GM23338 (cell line): Measurements from ENCODE around the gene WDR49. TPM values are rescaled to one million over a fixed set of nuclear protein-coding genes. Genes with fewer than 3 reads are reported as not detected.

Experiments used
- ATAC-seq: fragments of 200-7000 bp; cut with Tn5 transposase; 3 replicates; pipeline ENCODE4 v1.9.1; 2020
- DNase-seq: peaks from one replicate; pipeline ENCODE4 v3.0.0-alpha.2; 2015; ENCODE audit warnings: low spot score
- H2AFZ ChIP-seq: fragments of 200-600 bp; sonication (generic); 2 replicates; pipeline ENCODE4 v1.8.0; 2016; ENCODE audit warnings: antibody characterized with exemption, mild to moderate bottlenecking, moderate library complexity
- H3F3A ChIP-seq: fragments of 200-600 bp; sonication (generic); replicated peaks from 2 replicates; pipeline ENCODE4 v1.8.0; 2017; ENCODE audit warnings: antibody characterized with exemption, mixed run types, low read depth
- H3K27ac ChIP-seq: fragments of 200-600 bp; sonication (generic); 2 replicates; pipeline ENCODE4 v1.6.1; 2016; ENCODE audit warnings: low read depth
- H3K27me3 ChIP-seq: fragments of 200-600 bp; sonication (generic); 2 replicates; pipeline ENCODE4 v1.8.0; 2016; ENCODE audit warnings: mild to moderate bottlenecking, mixed run types, moderate library complexity; ENCODE audit not compliant: insufficient read depth
- H3K36me3 ChIP-seq: fragments of 200-600 bp; sonication (generic); 2 replicates; pipeline ENCODE4 v1.8.0; 2016; ENCODE audit warnings: mild to moderate bottlenecking; ENCODE audit not compliant: insufficient read depth
- H3K4me1 ChIP-seq: fragments of 200-600 bp; sonication (generic); 2 replicates; pipeline ENCODE4 v1.8.0; 2016; ENCODE audit warnings: mild to moderate bottlenecking, moderate library complexity; ENCODE audit not compliant: insufficient read depth
- H3K4me2 ChIP-seq: fragments of 200-600 bp; sonication (generic); 2 replicates; pipeline ENCODE4 v1.7.1; 2017; ENCODE audit warnings: mixed run types
- H3K4me3 ChIP-seq: fragments of 200-600 bp; sonication (generic); 2 replicates; pipeline ENCODE4 v1.6.1; 2016; ENCODE audit warnings: mixed run types
- H3K79me2 ChIP-seq: fragments of 200-600 bp; sonication (generic); replicated peaks from 2 replicates; pipeline ENCODE4 v1.8.0; 2017; ENCODE audit warnings: mild to moderate bottlenecking; ENCODE audit not compliant: insufficient read depth
- H3K9me2 ChIP-seq: fragments of 200-600 bp; sonication (generic); 2 replicates; pipeline ENCODE4 v1.8.0; 2017; ENCODE audit not compliant: insufficient read depth
- H4K20me1 ChIP-seq: fragments of 200-600 bp; sonication (generic); replicated peaks from 2 replicates; pipeline ENCODE4 v1.8.0; 2017; ENCODE audit warnings: mild to moderate bottlenecking; ENCODE audit not compliant: insufficient read depth
- H3K27ac Mint-ChIP-seq: 2 replicates; pipeline ENCODE4 v1.8.0; 2020; ENCODE audit warnings: inconsistent platforms, mild to moderate bottlenecking, moderate library complexity, mixed read lengths
- H3K27me3 Mint-ChIP-seq: 3 replicates; pipeline ENCODE4 v1.8.0; 2022; ENCODE audit warnings: low read depth, mild to moderate bottlenecking, moderate library complexity, mixed read lengths, inconsistent platforms; ENCODE audit not compliant: insufficient read depth, poor library complexity
- H3K36me3 Mint-ChIP-seq: 3 replicates; pipeline ENCODE4 v1.8.0; 2021; ENCODE audit warnings: low read depth, mild to moderate bottlenecking, inconsistent platforms, moderate library complexity, mixed read lengths
- H3K4me1 Mint-ChIP-seq: 3 replicates; pipeline ENCODE4 v1.8.0; 2020; ENCODE audit warnings: mild to moderate bottlenecking, inconsistent platforms, mixed read lengths
- H3K4me3 Mint-ChIP-seq: 3 replicates; pipeline ENCODE4 v1.8.0; 2021; ENCODE audit warnings: moderate library complexity, mild to moderate bottlenecking, inconsistent platforms, mixed read lengths
- H3K9me3 Mint-ChIP-seq: 3 replicates; pipeline ENCODE4 v1.8.0; 2020; ENCODE audit warnings: moderate library complexity, mild to moderate bottlenecking, inconsistent platforms, mixed read lengths
- CREB1 ChIP-seq: fragments of 250-450 bp; sonication (Bioruptor Pico); IDR thresholded peaks from 2 replicates; pipeline ENCODE4 v1.5.0; 2020; ENCODE audit warnings: low read depth, mild to moderate bottlenecking, moderate library complexity
- EZH2 ChIP-seq: fragments of 200-600 bp; sonication (generic); IDR thresholded peaks from one replicate; pipeline ENCODE4 v1.8.0; 2017; ENCODE audit warnings: antibody characterized with exemption, mild to moderate bottlenecking, low read depth; ENCODE audit not compliant: unreplicated experiment
- EZH2phosphoT487 ChIP-seq: fragments of 200-600 bp; sonication (generic); IDR thresholded peaks from one replicate; pipeline ENCODE4 v1.8.1; 2018; ENCODE audit warnings: antibody characterized with exemption; ENCODE audit not compliant: unreplicated experiment
- JUNB ChIP-seq: IDR thresholded peaks from one replicate; pipeline ENCODE4 v1.6.1; 2016; ENCODE audit warnings: antibody characterized with exemption; ENCODE audit not compliant: unreplicated experiment
- NANOG ChIP-seq: IDR thresholded peaks from 2 replicates; pipeline ENCODE4 v1.6.1; 2016; ENCODE audit warnings: antibody characterized with exemption, borderline replicate concordance
- POLR2AphosphoS5 ChIP-seq: IDR thresholded peaks from 2 replicates; pipeline ENCODE4 v1.6.1; 2016; ENCODE audit warnings: antibody characterized with exemption, low read depth
- STAT1 ChIP-seq: IDR thresholded peaks from one replicate; pipeline ENCODE4 v1.6.1; 2016; ENCODE audit warnings: antibody characterized with exemption; ENCODE audit not compliant: unreplicated experiment
- ZNF114 ChIP-seq: fragments of 250-450 bp; sonication (Bioruptor Pico); IDR thresholded peaks from 2 replicates; pipeline ENCODE4 v1.5.0; 2020; ENCODE audit warnings: mild to moderate bottlenecking, moderate library complexity
- ZNF331 ChIP-seq: fragments of 250-450 bp; sonication (Bioruptor Pico); IDR thresholded peaks from 2 replicates; pipeline ENCODE4 v1.5.0; 2020; ENCODE audit warnings: low read depth, mild to moderate bottlenecking, moderate library complexity
- polyA plus RNA-seq: library from polyadenylated mRNA; unstranded; fragments of >200 nt; fragmentation: Nextera tagmentation; extraction: Ambion mirVana; gene quantifications from 2 replicates; pipeline ENCODE4 v1.2.1, GENCODE V29; 2016
- total RNA-seq: library from RNA; depleted of rRNA; stranded (reverse); fragments of >200 nt; shearing (Covaris generic); gene quantifications from 2 replicates; pipeline ENCODE4 v1.2.3, GENCODE V29; 2014
- TF ChIP-seq, protein P1 (sequence below): IDR thresholded peaks from 2 replicates; pipeline ENCODE4 v1.6.1; 2016; ENCODE audit warnings: antibody characterized with exemption
- TF ChIP-seq, protein P2 (sequence below), 2 experiments: fragments of 200-600 bp in 1 of 2; sonication (generic) in 1 of 2; conservative IDR thresholded peaks; 2 replicates each; pipeline versions ENCODE4 v1.5.1 to v1.6.1; 2016 to 2017; ENCODE audit warnings: antibody characterized with exemption in 2 of 2, low read depth in 2 of 2, mild to moderate bottlenecking in 2 of 2, moderate library complexity in 1 of 2
- TF ChIP-seq, protein P3 (sequence below): IDR thresholded peaks from one replicate; pipeline ENCODE4 v1.6.1; 2018; ENCODE audit warnings: antibody characterized with exemption; ENCODE audit not compliant: unreplicated experiment

Gene WDR49
- total and polyA plus RNA-seq, 2 experiments from 2014 or later: 1.4 to 1.9 TPM

DNA sequence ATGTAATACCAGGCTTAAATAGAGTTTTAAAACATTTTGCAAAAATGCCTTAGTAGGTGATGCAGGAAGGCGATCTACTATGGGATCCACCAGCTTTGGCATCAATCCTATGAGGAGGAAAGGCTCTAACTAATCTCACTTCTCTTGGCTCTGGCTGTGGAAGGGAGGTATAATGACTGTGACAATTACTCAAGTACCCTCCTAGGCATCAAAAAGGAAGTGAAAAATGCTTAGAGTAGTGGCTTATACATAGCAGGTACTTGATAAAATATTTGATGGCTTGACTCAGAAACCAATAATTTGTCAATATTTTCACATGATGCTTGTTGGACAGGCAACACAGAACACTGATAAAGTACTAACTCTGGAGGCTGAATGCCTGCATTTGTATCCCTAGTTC lies 145.8 kb downstream of the WDR49 start:
- Histone ChIP-seq H2AFZ (no peak overlapping the region), H3K27me3 (no peaks in the 10 kb centered on the region), H3K79me2 (no peaks in the 10 kb centered on the region), H4K20me1 (no peaks in the 10 kb centered on the region), H3K4me3 (no peak overlapping the region), H3F3A (no peaks in the 10 kb centered on the region), H3K9me2 (0 out of 2 replicates have a peak, but pooled peaks cover 4% of the 10 kb centered on the region), H3K4me2 (no peak overlapping the region), H3K36me3 (no peaks in the 10 kb centered on the region), H3K27ac (no peak overlapping the region), H3K4me1 (no peaks in the 10 kb centered on the region)
- no peaks in the 10 kb centered on the region for H3K4me1 Mint-ChIP-seq
- DNase-seq (no peak), ATAC-seq (no peak)
- H3K9me3 Mint-ChIP-seq: peaks cover 3% of the 10 kb centered on the region; the same call in 1 of the 3 replicates
- H3K27ac Mint-ChIP-seq: no peak overlapping the region
- no peak for TF ChIP-seq CREB1 (CRISPR knock-in tag)
- TF ChIP-seq POLR2AphosphoS5: no peak
- TF ChIP-seq JUNB: no peak
- TF ChIP-seq ZNF114 (CRISPR knock-in tag): no peak
- H3K27me3 Mint-ChIP-seq: peaks cover 2% of the 10 kb centered on the region
- H3K36me3 Mint-ChIP-seq: no peaks in the 10 kb centered on the region
- H3K4me3 Mint-ChIP-seq: no peak overlapping the region

DNA sequence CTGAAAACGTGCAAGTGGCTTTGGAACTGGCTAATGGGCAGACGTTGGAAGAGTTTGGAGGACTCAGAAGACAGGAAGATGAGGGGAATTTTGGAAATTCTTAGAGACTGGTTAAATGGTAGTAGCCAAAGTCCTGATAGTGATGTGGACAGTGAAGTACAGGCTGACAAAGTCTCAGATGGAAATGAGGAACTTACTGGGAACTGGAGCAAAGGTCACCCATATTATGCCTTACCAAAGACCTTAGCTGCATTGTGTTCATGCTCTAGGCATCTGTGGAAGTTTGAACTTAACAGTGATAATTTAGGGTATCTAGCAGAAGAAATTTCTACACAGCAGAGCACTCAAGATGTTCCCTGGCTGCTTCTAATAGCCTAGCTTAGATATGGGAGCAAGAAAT lies 151.3 kb downstream of the WDR49 start:
- Histone ChIP-seq H3K9me2 (0 out of 2 replicates have a peak, but pooled peaks cover 4% of the 10 kb centered on the region), H3K36me3 (no peaks in the 10 kb centered on the region), H3K4me1 (no peaks in the 10 kb centered on the region), H3F3A (no peaks in the 10 kb centered on the region), H3K79me2 (no peaks in the 10 kb centered on the region), H3K27me3 (no peaks in the 10 kb centered on the region), H2AFZ (no peak overlapping the region), H3K4me3 (no peak overlapping the region), H3K4me2 (no peak overlapping the region), H3K27ac (no peak overlapping the region), H4K20me1 (no peaks in the 10 kb centered on the region)
- no peaks in the 10 kb centered on the region for H3K36me3 Mint-ChIP-seq
- no peak overlapping the region for H3K27ac Mint-ChIP-seq
- no peak overlapping the region for H3K4me3 Mint-ChIP-seq
- TF ChIP-seq ZNF331 (CRISPR knock-in tag) (no peak), STAT1 (no peak), NANOG (no peak)
- TF ChIP-seq, protein P1, sequence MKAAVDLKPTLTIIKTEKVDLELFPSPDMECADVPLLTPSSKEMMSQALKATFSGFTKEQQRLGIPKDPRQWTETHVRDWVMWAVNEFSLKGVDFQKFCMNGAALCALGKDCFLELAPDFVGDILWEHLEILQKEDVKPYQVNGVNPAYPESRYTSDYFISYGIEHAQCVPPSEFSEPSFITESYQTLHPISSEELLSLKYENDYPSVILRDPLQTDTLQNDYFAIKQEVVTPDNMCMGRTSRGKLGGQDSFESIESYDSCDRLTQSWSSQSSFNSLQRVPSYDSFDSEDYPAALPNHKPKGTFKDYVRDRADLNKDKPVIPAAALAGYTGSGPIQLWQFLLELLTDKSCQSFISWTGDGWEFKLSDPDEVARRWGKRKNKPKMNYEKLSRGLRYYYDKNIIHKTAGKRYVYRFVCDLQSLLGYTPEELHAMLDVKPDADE: no peak
- peaks cover 5% of the 10 kb centered on the region; the same call in 2 of the 3 replicates for H3K4me1 Mint-ChIP-seq
- H3K9me3 Mint-ChIP-seq: peaks cover 3% of the 10 kb centered on the region; the same call in 1 of the 3 replicates
- ATAC-seq: no peak
- DNase-seq: no peak
- H3K27me3 Mint-ChIP-seq: peaks cover 2% of the 10 kb centered on the region

DNA sequence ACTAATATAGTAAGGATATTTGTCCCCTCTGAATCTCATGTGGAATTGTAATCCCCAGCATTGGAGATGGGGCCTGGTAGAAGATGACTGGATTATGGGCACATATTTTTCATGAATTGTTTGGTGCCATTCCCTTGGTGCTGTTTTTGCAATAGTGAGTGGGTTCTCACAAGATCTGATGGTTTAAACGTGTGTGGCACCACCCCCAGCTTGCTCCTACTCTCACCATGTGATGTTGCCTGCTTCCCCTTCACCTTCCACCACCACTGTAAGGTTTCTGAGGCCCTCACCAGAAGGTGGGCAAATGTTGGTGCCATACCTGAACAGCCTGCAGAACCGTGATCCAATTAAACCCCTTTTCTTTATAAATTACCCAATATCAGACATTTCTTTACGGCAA lies 151.8 kb downstream of the WDR49 start:
- H3K27me3 Mint-ChIP-seq: no peaks in the 10 kb centered on the region
- peaks cover 3% of the 10 kb centered on the region; the same call in 1 of the 3 replicates for H3K9me3 Mint-ChIP-seq
- ATAC-seq: no peak
- TF ChIP-seq EZH2phosphoT487: no peak
- TF ChIP-seq, protein P2, sequence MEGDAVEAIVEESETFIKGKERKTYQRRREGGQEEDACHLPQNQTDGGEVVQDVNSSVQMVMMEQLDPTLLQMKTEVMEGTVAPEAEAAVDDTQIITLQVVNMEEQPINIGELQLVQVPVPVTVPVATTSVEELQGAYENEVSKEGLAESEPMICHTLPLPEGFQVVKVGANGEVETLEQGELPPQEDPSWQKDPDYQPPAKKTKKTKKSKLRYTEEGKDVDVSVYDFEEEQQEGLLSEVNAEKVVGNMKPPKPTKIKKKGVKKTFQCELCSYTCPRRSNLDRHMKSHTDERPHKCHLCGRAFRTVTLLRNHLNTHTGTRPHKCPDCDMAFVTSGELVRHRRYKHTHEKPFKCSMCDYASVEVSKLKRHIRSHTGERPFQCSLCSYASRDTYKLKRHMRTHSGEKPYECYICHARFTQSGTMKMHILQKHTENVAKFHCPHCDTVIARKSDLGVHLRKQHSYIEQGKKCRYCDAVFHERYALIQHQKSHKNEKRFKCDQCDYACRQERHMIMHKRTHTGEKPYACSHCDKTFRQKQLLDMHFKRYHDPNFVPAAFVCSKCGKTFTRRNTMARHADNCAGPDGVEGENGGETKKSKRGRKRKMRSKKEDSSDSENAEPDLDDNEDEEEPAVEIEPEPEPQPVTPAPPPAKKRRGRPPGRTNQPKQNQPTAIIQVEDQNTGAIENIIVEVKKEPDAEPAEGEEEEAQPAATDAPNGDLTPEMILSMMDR (conservative IDR thresholded peaks at IDR 0.05; ENCODE audit: low read depth in 2 of 2): no peak
- TF ChIP-seq POLR2AphosphoS5: no peak
- no peak for TF ChIP-seq ZNF114 (CRISPR knock-in tag)
- TF ChIP-seq CREB1 (CRISPR knock-in tag): no peak
- no peak for TF ChIP-seq STAT1
- TF ChIP-seq, protein P3, sequence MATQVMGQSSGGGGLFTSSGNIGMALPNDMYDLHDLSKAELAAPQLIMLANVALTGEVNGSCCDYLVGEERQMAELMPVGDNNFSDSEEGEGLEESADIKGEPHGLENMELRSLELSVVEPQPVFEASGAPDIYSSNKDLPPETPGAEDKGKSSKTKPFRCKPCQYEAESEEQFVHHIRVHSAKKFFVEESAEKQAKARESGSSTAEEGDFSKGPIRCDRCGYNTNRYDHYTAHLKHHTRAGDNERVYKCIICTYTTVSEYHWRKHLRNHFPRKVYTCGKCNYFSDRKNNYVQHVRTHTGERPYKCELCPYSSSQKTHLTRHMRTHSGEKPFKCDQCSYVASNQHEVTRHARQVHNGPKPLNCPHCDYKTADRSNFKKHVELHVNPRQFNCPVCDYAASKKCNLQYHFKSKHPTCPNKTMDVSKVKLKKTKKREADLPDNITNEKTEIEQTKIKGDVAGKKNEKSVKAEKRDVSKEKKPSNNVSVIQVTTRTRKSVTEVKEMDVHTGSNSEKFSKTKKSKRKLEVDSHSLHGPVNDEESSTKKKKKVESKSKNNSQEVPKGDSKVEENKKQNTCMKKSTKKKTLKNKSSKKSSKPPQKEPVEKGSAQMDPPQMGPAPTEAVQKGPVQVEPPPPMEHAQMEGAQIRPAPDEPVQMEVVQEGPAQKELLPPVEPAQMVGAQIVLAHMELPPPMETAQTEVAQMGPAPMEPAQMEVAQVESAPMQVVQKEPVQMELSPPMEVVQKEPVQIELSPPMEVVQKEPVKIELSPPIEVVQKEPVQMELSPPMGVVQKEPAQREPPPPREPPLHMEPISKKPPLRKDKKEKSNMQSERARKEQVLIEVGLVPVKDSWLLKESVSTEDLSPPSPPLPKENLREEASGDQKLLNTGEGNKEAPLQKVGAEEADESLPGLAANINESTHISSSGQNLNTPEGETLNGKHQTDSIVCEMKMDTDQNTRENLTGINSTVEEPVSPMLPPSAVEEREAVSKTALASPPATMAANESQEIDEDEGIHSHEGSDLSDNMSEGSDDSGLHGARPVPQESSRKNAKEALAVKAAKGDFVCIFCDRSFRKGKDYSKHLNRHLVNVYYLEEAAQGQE: no peak
- no peak for TF ChIP-seq ZNF331 (CRISPR knock-in tag)
- TF ChIP-seq JUNB: no peak
- TF ChIP-seq NANOG: no peak
- no peak for TF ChIP-seq EZH2
- TF ChIP-seq, protein P1: no peak

More for the DNA sequence above, 151.8 kb downstream of the WDR49 start:
- Histone ChIP-seq H3K4me1 (no peaks in the 10 kb centered on the region), H4K20me1 (no peaks in the 10 kb centered on the region), H3K79me2 (no peaks in the 10 kb centered on the region), H3K9me2 (0 out of 2 replicates have a peak, but pooled peaks cover 4% of the 10 kb centered on the region), H3K27ac (no peak overlapping the region), H3K4me3 (no peak overlapping the region), H2AFZ (no peak overlapping the region), H3K27me3 (no peaks in the 10 kb centered on the region), H3K36me3 (no peaks in the 10 kb centered on the region), H3F3A (no peaks in the 10 kb centered on the region), H3K4me2 (no peak overlapping the region)
- Mint-ChIP-seq H3K36me3 (no peaks in the 10 kb centered on the region), H3K4me3 (no peak overlapping the region), H3K4me1 (peaks cover 6% of the 10 kb centered on the region; the same call in 2 of the 3 replicates), H3K27ac (no peak overlapping the region)
- no peak for DNase-seq
